H1 (cell line): ENCODE results near the gene DLEC1. TPM values are rescaled to one million over a fixed set of nuclear protein-coding genes. Genes with fewer than 3 reads are reported as not detected.

Source experiments
- CTCF ChIA-PET: fragments of 300-600 bp; sonication (Branson Sonifier 250); formaldehyde crosslinking; loops from one replicate; lab custom pipeline; 2021; ENCODE audit not compliant: partially characterized antibody; lab: Charles Lee
- POLR2A ChIA-PET: fragments of 300-600 bp; sonication (Branson Sonifier 250); formaldehyde crosslinking; loops from one replicate; lab custom pipeline; 2021; ENCODE audit warnings: inconsistent platforms; ENCODE audit not compliant: partially characterized antibody; lab: Charles Lee
- DNase-seq, 2 experiments: peaks; one replicate each; pipeline versions ENCODE4 v3.0.0 to v3.0.0-alpha.2; 2010 to 2022; ENCODE audit warnings: low spot score in 2 of 2, low read depth in 1 of 2, mixed read lengths in 1 of 2
- FAIRE-seq: peaks from 2 replicates; lab custom pipeline; 2011; peaks lifted over from hg19 to GRCh38; lab: Jason Lieb, UNC
- H2AFZ ChIP-seq: 2 replicates; pipeline ENCODE4 v1.8.1; 2012; ENCODE audit warnings: low read length, inconsistent platforms
- H2AK5ac ChIP-seq: 2 replicates; pipeline ENCODE4 v1.6.1; 2013; ENCODE audit warnings: low read depth, low read length
- H2BK120ac ChIP-seq: replicated peaks from 2 replicates; pipeline ENCODE3; 2013; ENCODE audit warnings: low read depth, low read length, inconsistent platforms
- H2BK12ac ChIP-seq: 2 replicates; pipeline ENCODE4 v1.6.1; 2013; ENCODE audit warnings: low read depth, low read length
- H2BK15ac ChIP-seq: 2 replicates; pipeline ENCODE4 v1.6.1; 2013; ENCODE audit warnings: low read length
- H2BK20ac ChIP-seq: 2 replicates; pipeline ENCODE4 v1.6.1; 2013; ENCODE audit warnings: low read length
- H2BK5ac ChIP-seq: 2 replicates; pipeline ENCODE4 v1.6.1; 2013; ENCODE audit warnings: low read depth, low read length
- H3K14ac ChIP-seq: 2 replicates; pipeline ENCODE4 v1.6.1; 2013; ENCODE audit warnings: inconsistent platforms; ENCODE audit not compliant: insufficient read length
- H3K18ac ChIP-seq: 2 replicates; pipeline ENCODE4 v1.6.1; 2013; ENCODE audit warnings: low read length; ENCODE audit errors: extremely low read depth
- H3K23ac ChIP-seq: 2 replicates; pipeline ENCODE4 v1.6.1; 2013; ENCODE audit warnings: inconsistent platforms; ENCODE audit not compliant: insufficient read length
- H3K23me2 ChIP-seq: 2 replicates; pipeline ENCODE4 v1.6.1; 2013; ENCODE audit warnings: low read depth, low read length
- H3K27ac ChIP-seq: 2 replicates; pipeline ENCODE4 v1.6.1; 2011; ENCODE audit warnings: low read depth, low read length, inconsistent platforms
- H3K27me3 ChIP-seq, 4 experiments: replicated peaks in 1 of 4; 1 replicate in 1 of 4; 2 replicates in 3 of 4; pipeline versions ENCODE4 v1.6.1 to v1.8.1; 2011 to 2013; ENCODE audit warnings: low read length in 3 of 4, mild to moderate bottlenecking in 3 of 4, inconsistent platforms in 2 of 4, mixed read lengths in 2 of 4, moderate library complexity in 1 of 4; ENCODE audit not compliant: control insufficient read depth in 3 of 4, insufficient read depth in 3 of 4; ENCODE audit errors: extremely low read depth in 1 of 4
- H3K36me3 ChIP-seq, 4 experiments: 2 replicates each; pipeline versions ENCODE4 v1.6.1 to v1.8.1; 2011 to 2013; ENCODE audit warnings: mild to moderate bottlenecking in 4 of 4, low read length in 3 of 4, moderate library complexity in 2 of 4, control low read depth in 1 of 4, inconsistent platforms in 1 of 4; ENCODE audit not compliant: insufficient read depth in 4 of 4, control insufficient read depth in 2 of 4
- H3K4ac ChIP-seq: replicated peaks from 2 replicates; pipeline ENCODE3; 2013; ENCODE audit warnings: low read length, low read depth, mixed read lengths, inconsistent platforms; ENCODE audit not compliant: insufficient read length
- H3K4me1 ChIP-seq, 4 experiments: replicated peaks in 1 of 4; 1 replicate in 1 of 4; 2 replicates in 3 of 4; pipeline versions ENCODE4 v1.6.1 to v1.8.1; 2011 to 2013; ENCODE audit warnings: low read length in 3 of 4, inconsistent platforms in 2 of 4, mixed read lengths in 1 of 4; ENCODE audit not compliant: insufficient read depth in 4 of 4, control insufficient read depth in 3 of 4
- H3K4me2 ChIP-seq, 2 experiments: 2 replicates each; pipeline versions ENCODE4 v1.6.1 to v1.8.1; 2011 to 2013; ENCODE audit warnings: low read depth in 2 of 2, low read length in 2 of 2, control low read depth in 1 of 2, inconsistent platforms in 1 of 2, mild to moderate bottlenecking in 1 of 2; ENCODE audit not compliant: insufficient read depth in 1 of 2
- H3K4me3 ChIP-seq, 4 experiments: fragments of 200-600, 300-600 bp in 1 of 4; sonication (generic), shearing (Covaris generic), sonication (Bioruptor Twin) in 1 of 4; 2 replicates each; pipeline versions ENCODE4 v1.5.1 to v1.8.1; 2011 to 2016; ENCODE audit warnings: low read length in 4 of 4, low read depth in 3 of 4, control low read depth in 2 of 4, inconsistent platforms in 2 of 4, mild to moderate bottlenecking in 2 of 4, mixed read lengths in 1 of 4, moderate library complexity in 1 of 4; ENCODE audit not compliant: insufficient read depth in 2 of 4; ENCODE audit errors: extremely low read depth in 1 of 4
- H3K56ac ChIP-seq: replicated peaks from 2 replicates; pipeline ENCODE3; 2013; ENCODE audit warnings: low read depth, mild to moderate bottlenecking, mixed read lengths, low read length, inconsistent platforms; ENCODE audit not compliant: insufficient read length
- H3K79me1 ChIP-seq: 2 replicates; pipeline ENCODE4 v1.6.1; 2013; ENCODE audit warnings: low read depth, low read length, control low read depth
- H3K79me2 ChIP-seq, 2 experiments: 2 replicates each; pipeline versions ENCODE4 v1.6.1 to v1.8.1; 2012 to 2013; ENCODE audit warnings: low read length in 2 of 2, mild to moderate bottlenecking in 2 of 2, inconsistent platforms in 1 of 2; ENCODE audit not compliant: insufficient read depth in 2 of 2, control insufficient read depth in 1 of 2
- H3K9ac ChIP-seq, 4 experiments: replicated peaks in 1 of 4; 1 replicate in 1 of 4; 2 replicates in 3 of 4; pipeline versions ENCODE4 v1.6.1 to v1.8.1; 2011 to 2013; ENCODE audit warnings: low read depth in 3 of 4, low read length in 3 of 4, control low read depth in 2 of 4, mild to moderate bottlenecking in 2 of 4, moderate library complexity in 2 of 4, inconsistent platforms in 1 of 4; ENCODE audit errors: extremely low read depth in 1 of 4
- H3K9me3 ChIP-seq, 2 experiments: 2 replicates each; pipeline versions ENCODE4 v1.6.1 to v1.8.1; 2012 to 2013; ENCODE audit warnings: mild to moderate bottlenecking in 2 of 2, moderate library complexity in 2 of 2, control low read depth in 1 of 2, inconsistent platforms in 1 of 2, low read depth in 1 of 2, low read length in 1 of 2, mixed read lengths in 1 of 2; ENCODE audit not compliant: insufficient read depth in 2 of 2
- H4K20me1 ChIP-seq, 2 experiments: replicated peaks in 1 of 2; 2 replicates each; pipeline versions ENCODE3 to v1.8.1; 2011 to 2013; ENCODE audit warnings: inconsistent platforms in 2 of 2, low read length in 2 of 2, mild to moderate bottlenecking in 1 of 2; ENCODE audit not compliant: insufficient read depth in 2 of 2, control insufficient read depth in 1 of 2
- H4K5ac ChIP-seq: 2 replicates; pipeline ENCODE4 v1.6.1; 2013; ENCODE audit warnings: low read length, low read depth, mixed read lengths, inconsistent platforms; ENCODE audit not compliant: insufficient read length
- H4K8ac ChIP-seq: 2 replicates; pipeline ENCODE4 v1.8.0; 2013; ENCODE audit warnings: mild to moderate bottlenecking, moderate library complexity, low read length, inconsistent platforms; ENCODE audit not compliant: insufficient read depth; ENCODE audit errors: extremely low read depth
- H4K91ac ChIP-seq: replicated peaks from 2 replicates; pipeline ENCODE3; 2013; ENCODE audit warnings: low read length, mixed read lengths, inconsistent platforms; ENCODE audit not compliant: insufficient read length
- WGBS, 2 experiments: shearing (Covaris generic) in 1 of 2; methylation state at CpG; one replicate each; pipeline versions ENCODE4 v1.1.6 to v1.1.7; 2013 to 2015; ENCODE audit warnings: low lambda C conversion rate in 2 of 2, mixed read lengths in 2 of 2, inconsistent platforms in 1 of 2, low coverage in 1 of 2, missing lambda C conversion rate in 1 of 2; ENCODE audit not compliant: insufficient replicate concordance in 2 of 2, insufficient coverage in 1 of 2, insufficient read length in 1 of 2; ENCODE audit errors: extremely low coverage in 1 of 2, missing lambda C conversion rate in 1 of 2; 5-methylcytosine and 5-hydroxymethylcytosine counted together
- polyA plus RNA-seq, 7 experiments: library from polyadenylated mRNA; depleted of rRNA in 3 of 7; stranded (reverse) in 5 of 7; unstranded in 2 of 7; fragments of >200 nt in 5 of 7; fragments of 200-250 nt in 2 of 7; gene quantifications; 1 replicate in 5 of 7; 2 replicates in 1 of 7; 4 replicates in 1 of 7; pipeline versions ENCODE4 v1.2.1 to v1.2.3, GENCODE V29; 2011 to 2013; ENCODE audit warnings: missing spikeins in 2 of 7, mixed read lengths in 2 of 7
- total RNA-seq: library from RNA; stranded (reverse); fragmentation: NEBNext Ultra II Directional; extraction: Animal tissue kit (Norgen Biotek cat#: 25700); gene quantifications from 2 replicates; pipeline ENCODE4 v1.2.1, GENCODE V29; 2021

Gene DLEC1
- total and polyA plus RNA-seq, 2 of the 8 experiments (the other 6 are each of a cell fraction or from before 2014, with no cell fraction given): 0.26 to 0.76 TPM

GRCh38 chr3:38017445-38018295, 21.3 kb upstream of the DLEC1 start:
- H2BK20ac ChIP-seq: no peak overlapping the region
- H3K4me3 ChIP-seq: no peak overlapping the region
- WGBS, 2 experiments: 90% methylated on average over 9 of the region's 9 CpGs; no CpG with 5 or more reads in 1 of the 2 experiments
- no peaks in the 10 kb centered on the region for H3K9me3 ChIP-seq
- no peaks in the 10 kb centered on the region; the same call in 1 of the 2 replicates for H3K79me1 ChIP-seq
- H3K4me2 ChIP-seq: no peak overlapping the region
- H3K56ac ChIP-seq: no peak overlapping the region
- no peak overlapping the region for H4K5ac ChIP-seq
- H4K20me1 ChIP-seq: peaks cover 0 to 2% of the 10 kb centered on the region in 2 experiments
- no peaks in the 10 kb centered on the region for H3K4me1 ChIP-seq
- H3K27me3 ChIP-seq: no peaks in the 10 kb centered on the region
- H3K36me3 ChIP-seq: peaks cover 0 to 7% (median 2%) of the 10 kb centered on the region in 4 experiments; a peak in 2 of 8 replicates
- H2AFZ ChIP-seq: no peak overlapping the region
- no peak overlapping the region for H2AK5ac ChIP-seq
- no peak overlapping the region for H2BK15ac ChIP-seq
- no peak overlapping the region for H3K9ac ChIP-seq
- H3K79me2 ChIP-seq: no peaks in the 10 kb centered on the region
- H3K23ac ChIP-seq: no peak overlapping the region
- no peaks in the 10 kb centered on the region for H3K23me2 ChIP-seq
- no peak overlapping the region; the same call in 1 of the 2 replicates for H4K8ac ChIP-seq
- no peak overlapping the region for H2BK120ac ChIP-seq
- CTCF ChIA-PET: interaction anchor here (2.6 to 9.6 kb wide), 2 partner anchors 15 to 44 kb away, joined by 8 to 74 read pairs; no protein-coding TSS in a partner anchor
- H2BK12ac ChIP-seq: no peak overlapping the region
- DNase-seq (no peak), FAIRE-seq (no peak)
- H3K18ac ChIP-seq: no peak overlapping the region
- H3K27ac ChIP-seq: no peak overlapping the region
- H3K14ac ChIP-seq: no peak overlapping the region
- no peak overlapping the region for H3K4ac ChIP-seq
- POLR2A ChIA-PET: no interaction called here
- no peak overlapping the region for H4K91ac ChIP-seq
- H2BK5ac ChIP-seq: no peak overlapping the region
